Neural cell (in vitro differentiated cells): ENCODE results near the gene CASR.

ENCODE experiments used
- EZH2 ChIP-seq: fragments of 200-600, 300-800 bp; shearing (Covaris generic), sonication (generic); IDR thresholded peaks from 2 replicates; pipeline ENCODE4 v1.6.1; 2014; ENCODE audit warnings: antibody characterized with exemption, low read length, borderline replicate concordance, mild to moderate bottlenecking; ENCODE audit not compliant: insufficient read depth, poor library complexity, severe bottlenecking
- POLR2AphosphoS5 ChIP-seq: IDR thresholded peaks from 2 replicates; pipeline ENCODE4 v1.6.1; 2012

- TF ChIP-seq POLR2AphosphoS5, result no peak
- TF ChIP-seq EZH2, result no peak
These were observed 49.9 kb downstream of the CASR start for GRCh38 chr3:122233101-122233952.
